Activated CD4-positive, alpha-beta T cell treated with anti-CD3 and anti-CD28 coated beads, Interleukin-2, amount 50 U/mL, for 16 hours (primary cell): ENCODE results near the gene KIF12.
"Not testable (repeated sequence)": the region's sequence is repeated elsewhere in the genome, so short reads cannot be mapped to it uniquely, and the experiment has no call there.

Experiments used
- DNase-seq: peaks from one replicate; pipeline ENCODE4 v3.0.0-alpha.2; 2020

Gene KIF12

DNA sequence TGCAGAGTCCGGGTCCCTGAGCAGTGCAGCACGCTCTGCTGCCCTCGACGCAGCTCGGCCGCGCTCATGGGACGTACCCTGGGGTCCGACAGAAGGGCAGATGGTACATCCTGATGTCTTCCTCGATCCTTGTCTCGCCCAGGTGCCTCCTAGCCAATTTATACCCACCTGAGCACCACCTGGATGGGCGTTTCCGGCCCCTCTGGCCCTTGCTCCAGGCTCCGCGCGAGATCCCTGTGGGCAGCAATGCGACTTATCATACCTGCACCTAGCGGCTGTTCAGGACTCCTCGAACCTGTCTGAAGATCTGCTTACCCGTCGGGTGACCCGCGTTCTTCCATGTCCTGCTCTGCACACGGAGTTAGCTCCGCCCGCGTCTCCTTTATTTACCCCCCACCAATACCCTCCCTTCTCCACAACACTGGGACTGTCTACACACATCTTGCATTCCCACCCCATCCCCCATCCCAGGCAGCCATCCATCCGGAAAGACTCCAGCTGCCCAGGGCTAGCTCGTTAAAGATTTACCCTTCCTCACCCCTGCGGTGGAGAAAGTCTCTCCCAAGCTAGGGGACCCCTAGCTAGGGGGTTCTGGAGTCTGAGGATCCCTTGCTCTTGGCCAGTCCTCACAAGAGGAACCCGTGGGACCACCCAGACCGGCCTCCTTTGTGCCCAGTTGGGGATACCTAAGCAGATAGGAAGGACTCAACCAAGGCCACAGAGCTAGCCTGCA is at the start of gene KIF12:
TSS of gene KIF12 (minus strand) at position 357 of the 733 bp plus-strand sequence. CDS start at position 341, 16 bp downstream.
- DNase-seq: no peak

DNA sequence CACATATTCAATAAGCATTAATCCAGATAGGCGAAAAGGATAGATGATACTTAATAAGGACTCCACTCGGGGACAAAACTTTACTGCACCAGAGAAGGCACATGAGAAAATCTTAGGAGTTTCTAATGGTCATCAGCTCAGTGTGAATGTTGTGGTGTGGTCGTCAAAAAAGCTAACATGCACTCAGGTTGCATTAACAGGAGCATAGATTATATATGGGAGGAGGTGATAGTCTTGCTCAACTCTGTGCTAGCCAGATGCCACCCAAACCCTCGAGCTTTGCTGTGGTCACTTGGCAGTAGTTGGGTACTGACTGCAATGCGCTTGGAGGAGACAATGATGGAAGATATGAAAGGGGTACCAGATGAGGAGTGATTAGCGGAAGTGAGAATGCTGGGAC is 47.6 kb upstream of the KIF12 start:
- DNase-seq: no peak

DNA sequence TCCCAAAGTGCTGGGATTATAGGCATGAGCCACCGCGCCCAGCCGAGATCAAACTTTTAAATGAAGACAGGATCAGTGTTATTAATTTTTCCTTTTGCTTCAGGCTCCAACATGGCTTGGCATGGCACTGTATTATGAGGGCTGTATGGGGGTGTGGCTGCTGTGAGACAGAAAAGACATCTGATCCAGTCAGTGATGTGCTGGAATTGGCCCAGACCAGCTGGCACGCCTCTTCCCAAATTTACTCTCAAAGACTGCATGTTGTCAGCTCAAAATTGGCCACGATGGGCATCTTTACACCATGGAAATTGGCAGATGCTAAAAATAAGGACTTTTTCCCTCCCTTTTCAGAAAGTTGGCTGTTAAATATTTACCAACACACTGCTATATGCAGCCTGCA is 44.1 kb upstream of the KIF12 start:
- DNase-seq: no peak

DNA sequence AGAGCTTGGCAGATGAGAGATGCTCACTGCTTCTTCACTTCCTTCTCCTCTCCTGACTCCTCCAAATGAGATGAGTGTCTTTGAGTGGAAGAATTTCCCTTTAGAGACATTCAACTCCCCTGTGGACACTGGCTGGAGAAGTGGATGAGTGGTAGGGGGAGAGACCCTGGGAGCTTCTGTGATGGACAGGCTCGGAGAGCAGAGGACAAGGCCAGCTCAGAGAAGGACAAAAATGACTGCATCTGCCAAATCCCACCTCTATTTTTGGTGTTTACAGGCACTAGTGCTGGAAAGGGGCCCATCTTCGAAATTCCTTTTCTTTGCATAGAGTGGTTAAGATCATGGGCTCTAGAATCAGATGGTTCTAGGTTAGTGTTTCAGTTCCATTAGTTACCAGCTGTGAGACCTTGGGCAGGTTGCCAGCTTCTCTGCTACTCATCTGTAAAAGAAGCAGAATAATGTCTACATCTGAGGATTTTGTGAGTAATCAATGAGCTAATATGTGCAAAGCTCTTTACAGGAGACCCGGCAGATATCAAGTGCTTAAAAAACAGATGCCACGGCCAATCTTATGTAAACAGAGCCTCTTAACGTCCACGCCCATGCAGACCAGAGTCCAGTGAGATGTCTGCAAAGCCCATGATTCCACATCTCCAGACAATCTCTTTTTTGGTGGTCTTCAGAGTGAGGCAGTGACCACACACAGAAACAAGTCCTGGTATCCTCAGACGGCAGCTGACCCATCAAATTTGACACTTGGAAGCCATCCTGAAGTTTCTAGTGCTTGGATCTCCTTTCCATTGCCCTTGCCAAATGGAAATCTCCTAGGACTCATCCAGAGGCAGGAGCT is 42.7 kb upstream of the KIF12 start:
- no peak for DNase-seq

DNA sequence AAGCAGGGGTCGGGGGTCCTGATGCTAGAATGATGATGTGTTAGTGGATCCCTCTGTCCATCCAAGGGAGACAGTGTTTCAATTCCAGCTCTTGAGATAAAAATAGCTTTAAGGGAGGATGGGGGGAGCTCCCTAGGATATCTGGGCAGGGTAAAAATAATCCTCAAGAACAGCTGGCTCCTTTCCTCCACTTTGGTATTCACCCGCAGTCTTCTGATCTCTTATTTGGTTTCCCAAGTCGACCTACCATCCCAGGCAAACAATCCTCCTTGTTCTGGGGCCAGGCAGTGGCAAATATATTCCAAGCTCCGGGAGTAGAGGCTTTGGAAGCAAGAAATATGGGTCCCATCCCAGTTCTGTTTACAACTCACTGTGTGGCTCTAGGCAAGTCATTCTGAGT is 41.8 kb upstream of the KIF12 start:
- DNase-seq: no peak

DNA sequence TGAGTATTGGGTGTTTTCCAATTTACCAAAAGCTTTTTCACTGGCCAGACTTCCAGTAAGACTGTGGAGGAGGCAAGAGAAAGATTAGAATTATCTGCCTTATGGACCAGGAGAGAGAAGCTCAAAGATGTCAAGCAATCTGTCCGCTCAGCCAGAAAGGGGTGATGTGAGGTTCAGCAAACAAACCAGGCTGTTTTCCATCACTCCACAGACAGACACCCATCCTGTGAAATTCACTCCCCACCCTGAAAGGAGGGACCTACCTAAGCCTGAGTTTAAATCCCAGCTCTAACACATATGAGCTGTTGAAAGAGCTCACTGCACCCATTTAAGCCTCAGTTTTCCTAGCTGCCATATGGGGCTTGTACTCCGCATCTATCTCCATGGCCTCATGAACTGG is 41.3 kb upstream of the KIF12 start:
- no peak for DNase-seq

DNA sequence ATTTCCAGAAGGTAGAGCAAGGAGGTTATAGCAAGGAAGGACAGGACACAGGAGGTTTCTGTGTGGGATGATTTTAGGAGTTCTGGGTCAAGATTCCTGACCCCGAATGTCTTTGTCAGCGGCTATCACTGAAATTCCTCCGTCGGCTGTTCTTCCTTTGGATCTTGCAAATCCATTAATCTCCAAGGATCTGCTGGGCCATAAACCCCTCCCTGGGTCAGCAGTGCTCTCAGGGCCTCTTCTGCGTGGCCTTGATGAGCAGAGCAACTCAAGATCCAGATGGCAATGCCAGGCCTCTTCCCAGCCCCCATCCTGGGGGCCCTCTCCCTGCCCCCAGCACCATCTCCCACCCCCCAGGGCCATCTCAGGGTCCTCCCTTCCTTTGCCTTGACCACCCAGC is 40.0 kb upstream of the KIF12 start:
- no peak for DNase-seq

DNA sequence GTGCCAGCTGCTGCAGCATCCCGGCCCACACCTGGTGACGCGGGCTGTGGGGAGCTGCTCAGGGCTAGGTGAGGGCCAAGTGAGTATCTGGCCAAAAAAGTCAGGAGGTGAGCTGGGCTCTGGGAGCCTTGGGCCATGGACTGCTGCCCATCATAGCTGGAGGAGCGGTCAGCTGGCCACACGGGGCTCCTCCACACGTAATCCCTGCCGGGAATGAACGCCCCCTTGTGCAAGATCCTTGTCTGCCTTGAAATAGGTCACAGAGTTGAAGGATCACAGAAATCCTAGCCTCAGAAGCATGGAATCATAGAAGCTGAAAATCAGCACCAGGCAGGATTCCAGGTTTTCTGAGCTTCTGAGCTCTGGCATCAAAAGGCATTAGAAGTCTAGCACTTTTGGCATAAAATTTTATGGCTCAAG is 39.5 kb upstream of the KIF12 start:
- no peak for DNase-seq

DNA sequence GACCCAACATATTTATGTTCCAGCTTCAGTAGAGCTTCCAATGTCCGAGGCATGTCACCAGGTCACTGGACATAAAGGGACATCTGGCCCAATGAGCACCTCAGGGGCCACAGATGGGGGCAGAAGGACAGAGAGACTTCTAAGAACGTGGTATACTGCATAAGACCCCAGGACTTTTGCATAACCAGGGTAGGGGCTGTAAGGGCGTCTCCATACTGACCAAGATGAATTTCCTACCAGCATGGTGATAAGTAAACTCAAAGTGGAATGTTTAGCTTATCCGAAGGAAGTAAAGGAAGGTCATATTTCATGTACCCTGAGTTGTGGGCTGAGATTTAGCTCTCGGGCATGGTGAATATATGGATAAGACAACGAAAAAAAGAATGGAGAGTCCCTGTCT is 38.7 kb upstream of the KIF12 start:
- DNase-seq: no peak

DNA sequence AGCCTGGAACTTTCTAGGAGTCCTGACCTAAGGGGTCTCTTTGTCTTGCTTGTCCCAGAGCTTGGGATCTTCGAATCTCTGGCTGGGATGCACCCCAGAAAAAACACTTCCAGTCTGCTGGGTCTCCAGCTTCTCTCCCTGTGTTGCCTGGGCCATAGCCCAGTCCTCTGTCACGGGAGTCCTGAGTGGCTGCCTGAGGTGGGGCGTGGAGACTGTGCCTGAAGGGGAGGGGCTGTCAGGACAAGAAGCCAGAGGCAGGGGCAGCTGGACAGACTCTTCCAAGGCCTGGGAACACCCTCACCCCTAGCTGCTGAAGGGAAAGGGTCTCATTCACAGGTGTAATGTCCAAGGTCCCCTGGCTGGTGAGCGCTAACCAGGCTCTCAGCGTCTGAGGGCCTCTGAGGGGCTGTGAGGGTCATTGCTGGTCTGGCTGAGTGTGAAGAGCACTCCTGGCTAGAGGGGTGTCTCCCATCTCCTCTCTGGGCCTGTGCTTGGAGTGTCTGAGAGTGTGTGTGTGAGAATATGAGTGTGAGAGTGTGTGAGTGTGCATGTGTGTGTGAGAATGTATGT is 35.8 kb upstream of the KIF12 start:
- DNase-seq: no peak

DNA sequence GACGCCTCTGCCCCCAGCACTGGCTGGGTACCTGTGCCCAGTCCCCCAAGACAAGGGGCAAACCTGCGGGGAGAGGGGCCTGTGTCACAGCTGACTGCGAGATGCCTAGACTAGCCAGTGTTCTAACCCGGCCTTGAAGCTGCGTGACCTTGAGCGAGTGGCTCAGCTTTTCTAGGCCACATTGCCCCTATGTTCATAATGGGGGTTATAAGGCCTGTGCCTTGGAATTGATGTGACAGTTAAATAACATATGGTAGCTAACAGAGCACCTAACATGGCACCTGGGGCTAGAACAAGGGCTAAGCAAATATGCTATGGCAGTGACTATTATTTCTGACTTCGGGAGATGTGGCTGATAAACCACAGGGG is 33.4 kb upstream of the KIF12 start:
- DNase-seq: no peak

DNA sequence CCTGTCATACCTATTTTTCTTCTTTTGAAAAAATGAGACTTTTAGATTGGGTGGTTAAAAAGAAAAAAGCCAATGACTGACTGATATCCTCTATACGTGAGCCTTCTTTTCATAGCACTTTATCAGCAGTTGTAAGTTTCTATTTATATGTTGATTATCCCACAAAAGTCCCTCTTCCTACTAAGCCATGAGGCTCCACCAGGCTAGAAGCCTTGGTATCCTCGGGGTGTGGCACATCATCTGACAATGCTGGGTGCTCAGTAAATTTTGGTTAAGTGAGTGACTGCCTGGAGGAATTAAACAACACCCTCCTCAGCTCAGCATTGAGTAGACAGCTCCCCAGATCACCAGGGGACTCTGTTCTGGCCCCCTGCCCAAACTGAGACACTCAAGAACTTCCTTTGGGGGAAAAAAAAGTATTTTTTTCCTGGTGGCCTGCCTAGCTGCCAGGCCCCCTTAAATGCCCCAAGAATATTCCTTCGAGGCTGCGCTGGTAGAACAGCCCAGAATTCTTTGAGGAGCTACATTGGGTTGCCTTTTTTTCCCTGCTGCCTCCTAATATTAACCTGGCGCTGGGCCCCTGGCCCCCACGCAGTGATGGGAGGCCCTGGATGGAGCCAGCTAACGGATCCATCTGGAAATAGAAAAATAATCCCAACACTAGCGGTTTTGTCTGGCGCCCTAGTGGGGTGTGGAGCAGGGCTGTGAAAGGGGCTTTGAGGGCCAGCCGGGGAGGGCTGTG is 32.9 kb upstream of the KIF12 start:
- DNase-seq: no peak

DNA sequence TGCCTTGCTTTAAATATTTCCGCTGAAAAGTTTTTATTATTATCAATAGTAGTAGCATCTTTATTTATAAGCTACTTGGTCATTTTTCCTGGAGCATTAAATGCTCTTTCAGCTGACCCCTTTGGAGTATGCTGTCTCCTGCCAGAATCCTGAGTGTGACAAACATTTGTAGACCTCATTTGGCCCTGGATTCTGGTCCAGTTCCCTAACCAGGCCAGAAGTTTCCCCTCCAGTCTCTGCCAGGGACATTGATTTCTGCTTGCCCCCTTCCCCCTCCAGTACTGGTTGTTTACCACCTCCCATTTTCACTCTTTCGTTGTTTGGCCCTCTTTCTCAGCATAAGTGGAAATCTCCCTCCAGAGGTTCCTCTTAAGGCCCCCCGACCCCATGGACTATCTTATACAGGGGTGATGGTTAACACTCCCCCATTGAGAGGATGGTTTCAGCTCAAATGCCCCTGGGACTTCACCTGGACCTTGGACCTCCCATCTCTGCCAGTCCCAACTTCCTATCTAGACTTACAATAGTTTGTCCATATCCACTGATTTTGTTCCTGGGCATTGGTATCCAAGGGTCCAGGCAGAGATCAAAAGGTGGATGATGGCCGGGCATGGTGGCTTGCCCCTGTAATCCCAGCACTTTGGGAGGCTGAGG is 31.7 kb upstream of the KIF12 start:
- no peak for DNase-seq

DNA sequence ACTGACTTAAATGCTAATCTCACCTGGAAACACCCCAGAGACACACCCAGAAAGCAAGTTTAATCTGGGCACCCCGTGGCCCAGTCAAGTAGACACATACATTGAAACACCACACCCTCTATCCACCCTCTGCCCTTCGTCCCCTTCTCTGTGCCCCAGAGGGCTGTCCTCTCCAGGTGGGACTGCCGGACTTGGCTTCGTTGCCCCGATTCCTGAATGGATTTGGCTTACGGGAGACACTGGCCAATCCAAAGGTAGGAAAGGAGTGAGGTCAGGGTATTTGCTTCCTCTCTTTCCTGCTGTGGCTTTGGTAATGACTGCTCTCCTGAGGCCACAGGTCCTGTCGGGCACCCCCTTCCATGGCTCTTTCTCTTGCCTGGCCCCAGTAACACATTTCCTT is 31.0 kb upstream of the KIF12 start:
- no peak for DNase-seq

DNA sequence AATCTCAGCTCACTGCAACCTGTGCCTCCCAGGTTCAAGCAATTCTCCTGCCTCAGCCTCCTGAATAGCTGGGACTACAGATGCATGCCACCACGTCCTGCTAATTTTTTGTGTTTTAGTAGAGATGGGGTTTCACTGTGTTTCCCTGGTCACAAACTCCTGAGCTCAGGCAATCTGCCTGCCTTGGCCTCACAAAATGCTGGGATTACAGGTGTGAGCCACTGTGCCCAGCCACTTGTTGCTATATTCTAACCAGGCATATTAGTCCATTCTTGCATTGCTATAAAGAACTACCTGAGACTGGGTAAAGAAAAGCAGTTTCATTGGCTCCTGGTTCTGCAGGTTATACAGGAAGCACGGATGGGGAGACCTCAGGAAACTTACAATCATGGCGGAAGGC is 29.7 kb upstream of the KIF12 start:
- not testable (repeated sequence) for DNase-seq

DNA sequence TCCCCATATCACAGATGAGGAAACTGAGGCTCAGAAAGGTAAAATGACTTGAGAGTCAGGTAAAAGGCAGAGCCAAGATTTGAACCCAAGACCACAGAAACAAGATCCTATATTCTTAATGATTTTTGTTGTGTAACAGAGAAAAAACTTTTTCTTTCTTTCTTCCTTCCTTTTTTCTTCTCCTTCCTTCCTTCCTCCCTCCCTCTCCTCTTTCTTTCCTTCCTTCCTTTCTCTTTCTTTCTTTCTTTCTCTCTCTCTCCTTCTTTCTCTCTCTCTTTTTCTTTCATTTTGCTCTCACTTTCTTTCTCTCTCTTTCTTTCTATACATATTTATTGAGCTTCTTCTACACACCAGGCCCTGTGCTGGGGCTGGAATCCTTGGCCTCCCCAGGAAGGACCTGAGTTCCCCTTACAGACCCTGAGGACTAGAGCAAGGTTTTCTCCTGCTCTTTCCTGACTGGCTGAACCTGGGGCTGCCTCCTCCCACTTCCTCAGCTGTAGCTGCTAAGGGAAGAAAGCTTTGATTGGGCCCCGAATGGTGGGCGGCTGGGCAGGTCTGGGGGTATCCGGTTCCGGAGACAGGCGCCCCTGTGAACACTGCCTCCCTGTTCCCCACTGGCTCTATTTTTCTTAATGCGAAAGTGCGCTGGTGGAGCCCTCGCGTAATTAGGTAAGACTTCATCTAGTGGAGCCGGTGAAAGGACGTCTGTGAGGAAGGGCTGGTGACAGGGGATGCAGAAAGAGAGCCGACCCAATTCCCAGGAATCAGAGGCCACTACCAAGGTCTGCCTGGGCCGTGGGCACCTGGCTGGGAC is 27.4 kb upstream of the KIF12 start:
- no peak for DNase-seq

DNA sequence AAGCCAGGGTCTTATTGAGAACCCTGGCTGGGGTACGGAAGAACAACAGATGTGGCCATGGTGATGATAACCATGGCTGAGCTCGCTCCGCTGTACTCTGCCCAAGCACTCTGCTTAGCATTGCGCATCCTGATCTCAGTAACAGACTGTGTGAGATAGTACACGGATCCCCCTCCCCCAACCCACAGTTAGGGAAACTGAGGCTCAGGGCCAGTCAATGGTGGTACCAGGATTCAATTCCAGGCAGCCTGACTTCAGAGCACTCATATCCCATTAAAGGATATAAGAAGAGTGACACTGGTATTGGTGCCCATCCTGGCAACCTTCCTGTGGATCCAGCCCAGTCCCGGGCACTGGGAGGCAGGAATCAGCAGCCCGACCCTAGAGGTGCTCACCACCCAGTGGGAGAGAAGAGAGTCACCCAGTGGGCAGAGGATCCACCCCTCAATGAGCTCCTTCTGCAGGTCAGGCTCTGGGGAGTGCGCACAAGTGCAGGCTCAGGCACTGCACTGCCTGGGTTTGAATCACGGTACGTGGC is 26.5 kb upstream of the KIF12 start:
- no peak for DNase-seq

DNA sequence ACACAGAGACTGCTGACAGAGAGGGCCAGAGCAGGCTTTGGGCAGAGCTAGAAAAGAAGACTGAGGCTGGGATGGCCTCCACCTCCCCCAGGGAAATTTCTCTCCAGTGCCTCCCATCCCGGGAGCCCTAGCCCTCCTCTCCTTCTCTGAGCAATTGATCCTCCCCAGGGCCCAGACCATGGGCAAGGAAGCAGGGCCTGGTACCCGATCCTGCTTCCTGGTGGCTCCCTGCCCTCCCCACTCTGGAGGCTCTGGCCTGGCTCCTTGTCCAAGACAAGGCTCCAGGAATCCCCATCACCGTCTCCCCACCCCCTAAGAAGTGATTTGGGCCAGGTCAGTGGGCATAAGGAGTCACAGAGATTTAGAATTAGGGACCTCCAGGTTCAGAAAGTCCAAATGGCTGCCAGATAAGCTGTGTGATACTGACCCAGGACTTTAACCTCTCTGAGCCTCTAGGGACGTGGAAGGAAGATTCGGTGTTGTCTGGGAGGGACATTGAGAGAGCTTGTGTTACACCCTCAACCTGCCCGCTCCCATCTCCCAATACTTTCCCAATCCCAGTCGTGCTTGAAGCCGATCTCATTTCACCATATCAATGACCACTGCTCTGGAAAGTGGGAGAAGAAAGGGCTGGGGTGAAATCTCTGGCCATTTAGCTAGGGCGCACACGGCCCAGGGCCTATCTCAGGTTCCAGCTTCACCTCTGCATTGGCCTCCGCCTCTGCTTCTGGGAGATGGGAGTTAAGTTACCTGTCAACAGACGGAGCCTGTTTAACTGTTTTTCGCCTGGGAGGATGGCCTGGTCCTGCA is 25.8 kb upstream of the KIF12 start:
- no peak for DNase-seq

DNA sequence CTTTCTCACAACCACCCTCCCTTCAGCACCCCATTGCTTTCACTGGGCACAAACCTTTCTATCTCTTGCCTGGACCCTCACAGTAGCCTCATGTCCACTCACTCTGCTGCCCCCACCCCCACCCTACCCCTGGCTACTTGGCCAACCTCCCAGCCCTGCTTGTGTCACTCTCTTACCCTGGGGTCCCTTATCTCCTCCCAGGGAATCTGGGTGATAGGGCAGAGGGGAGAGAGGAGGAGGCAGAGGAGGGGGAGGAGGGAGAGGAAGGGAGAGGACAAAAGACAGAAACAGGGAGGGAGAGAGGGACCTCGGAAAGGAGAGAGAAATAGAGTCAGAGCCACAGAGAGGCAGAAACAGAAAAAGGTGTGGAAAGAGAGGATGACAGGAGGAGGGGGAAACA is 25.0 kb upstream of the KIF12 start:
- DNase-seq: no peak
